ENCODE data around the gene PWP2.
"Not testable (repeated sequence)": the region's sequence is repeated elsewhere in the genome, so short reads cannot be mapped to it uniquely, and the experiment has no call there.

Gene PWP2

GRCh38 chr21:44167527-44167926 lies 60.3 kb downstream of the PWP2 start:
- not testable (repeated sequence) for DNase-seq

GRCh38 chr21:44170326-44170725 lies 63.1 kb downstream of the PWP2 start:
- DNase-seq, result not testable (repeated sequence)

- DNase-seq, result not testable (repeated sequence)
These were observed 63.7 kb downstream of the PWP2 start for GRCh38 chr21:44170863-44171262.

GRCh38 chr21:44171962-44172572 lies 64.9 kb downstream of the PWP2 start:
- DNase-seq, result not testable (repeated sequence)

GRCh38 chr21:44172741-44173140 lies 65.5 kb downstream of the PWP2 start:
- DNase-seq, result not testable (repeated sequence)

GRCh38 chr21:44175189-44175588 lies 68.0 kb downstream of the PWP2 start:
- DNase-seq, result not testable (repeated sequence)

GRCh38 chr21:44176127-44176526 lies 68.9 kb downstream of the PWP2 start:
- DNase-seq, result not testable (repeated sequence)

Measured in activated CD4-positive, CD25-positive, alpha-beta regulatory T cell (primary cell).